OCI-LY3 (cell line): Measurements from ENCODE around the gene DOK7.

Experiments
- CTCF ChIP-seq: fragments of 200-600, 300-600 bp; sonication (generic); IDR thresholded peaks from 2 replicates; pipeline ENCODE4 v1.5.1; 2014; ENCODE audit warnings: antibody characterized with exemption, low read length, low read depth
- EZH2phosphoT487 ChIP-seq: fragments of 200-600 bp; shearing (Covaris generic); IDR thresholded peaks from 2 replicates; pipeline ENCODE4 v1.6.1; 2018; ENCODE audit warnings: antibody characterized with exemption, mixed run types, low read depth

GRCh38 chr4:3527914-3528876, 65.1 kb downstream of the DOK7 start:
- TF ChIP-seq CTCF: no peak
- TF ChIP-seq EZH2phosphoT487: no peak
